Transverse colon (tissue), 4 donors: Measurements from ENCODE around the gene NFIC. TPM values are rescaled to one million over a fixed set of nuclear protein-coding genes. Genes with fewer than 3 reads are reported as not detected.

ENCODE experiments used
- DNase-seq: peaks from one replicate; pipeline ENCODE4 v3.0.0-alpha.2; 2019
- H3K27ac ChIP-seq, 4 donors: fragments of 200-600 bp; sonication (generic); 2 replicates each; pipeline ENCODE4 v1.5.1; 2016 to 2018; ENCODE audit warnings: inconsistent platforms in 4 of 4
- H3K27me3 ChIP-seq: fragments of 200-600 bp; sonication (generic); 2 replicates; pipeline ENCODE4 v1.5.1; 2017; ENCODE audit warnings: inconsistent platforms
- H3K36me3 ChIP-seq, 4 donors: fragments of 200-600 bp; sonication (generic); 2 replicates each; pipeline ENCODE4 v1.5.1; 2017 to 2019; ENCODE audit warnings: inconsistent platforms in 4 of 4
- H3K4me1 ChIP-seq, 4 donors: fragments of 200-600 bp; sonication (generic); 2 replicates each; pipeline ENCODE4 v1.5.1; 2017 to 2020; ENCODE audit warnings: inconsistent platforms in 4 of 4
- H3K4me3 ChIP-seq, 4 donors: fragments of 200-600 bp; sonication (generic); 1 replicate in 1 of 4; 2 replicates in 3 of 4; pipeline versions ENCODE4 v1.5.1 to v1.6.1; 2017 to 2019; ENCODE audit warnings: inconsistent platforms in 4 of 4
- H3K9me3 ChIP-seq, 2 donors: fragments of 200-600 bp; sonication (generic); 2 replicates each; pipeline ENCODE4 v1.5.1; 2017 to 2019; ENCODE audit warnings: inconsistent platforms in 2 of 2
- EP300 ChIP-seq: sonication (generic); formaldehyde crosslinking; IDR thresholded peaks from one replicate; pipeline ENCODE4 v1.6.1; 2017; ENCODE audit warnings: antibody characterized with exemption, low read depth
- POLR2A ChIP-seq: fragments of 450-650 bp; IDR thresholded peaks from one replicate; pipeline ENCODE4 v1.6.1; 2016; ENCODE audit warnings: antibody characterized with exemption, mild to moderate bottlenecking, moderate library complexity
- POLR2AphosphoS5 ChIP-seq, 3 donors: sonication (generic); formaldehyde crosslinking; IDR thresholded peaks; one replicate each; pipeline ENCODE4 v1.6.1; 2016; ENCODE audit warnings: antibody characterized with exemption in 3 of 3
- WGBS, 2 donors: methylation state at CpG; one replicate each; pipeline ENCODE4 v1.1.5; 2018; ENCODE audit warnings: low coverage in 1 of 2; 5-methylcytosine and 5-hydroxymethylcytosine counted together
- in situ Hi-C, 4 donors: fragments of 200-750 bp; cut with MboI; loops; one replicate each; pipeline versions ENCODE4 v1.15.0 to v1.15.1; 2017; ENCODE audit warnings: low sequenced_read_pairs in 3 of 4, low pct_ligation_motif_present in 1 of 4, low pct_unique_long_range_greater_than_20kb in 1 of 4
- intact Hi-C: fragments of 100-400 bp; cut with DNase I; formaldehyde crosslinking; loops from one replicate; pipeline ENCODE4 v1.15.1; 2023; ENCODE audit warnings: low total_unique reads
- total RNA-seq, 4 donors: library from RNA; depleted of rRNA; stranded (reverse); fragments of >200 nt; gene quantifications; one replicate each; pipeline ENCODE4 v1.1.0, GENCODE V29; 2016
- TF ChIP-seq, protein P1 (sequence below), 5 experiments: fragments of 200-600 bp in 3 of 5; fragments of 450-650 bp in 2 of 5; sonication (generic) in 3 of 5; IDR thresholded peaks; 1 replicate in 2 of 5; 2 replicates in 3 of 5; pipeline ENCODE4 v1.5.1; 2016 to 2017; ENCODE audit warnings: antibody characterized with exemption in 5 of 5, inconsistent platforms in 3 of 5, mild to moderate bottlenecking in 2 of 5, moderate library complexity in 1 of 5

NFIC gene
- total RNA-seq, 4 donors from 2014 or later: 39.9 to 145 (median 68.1) TPM

DNA sequence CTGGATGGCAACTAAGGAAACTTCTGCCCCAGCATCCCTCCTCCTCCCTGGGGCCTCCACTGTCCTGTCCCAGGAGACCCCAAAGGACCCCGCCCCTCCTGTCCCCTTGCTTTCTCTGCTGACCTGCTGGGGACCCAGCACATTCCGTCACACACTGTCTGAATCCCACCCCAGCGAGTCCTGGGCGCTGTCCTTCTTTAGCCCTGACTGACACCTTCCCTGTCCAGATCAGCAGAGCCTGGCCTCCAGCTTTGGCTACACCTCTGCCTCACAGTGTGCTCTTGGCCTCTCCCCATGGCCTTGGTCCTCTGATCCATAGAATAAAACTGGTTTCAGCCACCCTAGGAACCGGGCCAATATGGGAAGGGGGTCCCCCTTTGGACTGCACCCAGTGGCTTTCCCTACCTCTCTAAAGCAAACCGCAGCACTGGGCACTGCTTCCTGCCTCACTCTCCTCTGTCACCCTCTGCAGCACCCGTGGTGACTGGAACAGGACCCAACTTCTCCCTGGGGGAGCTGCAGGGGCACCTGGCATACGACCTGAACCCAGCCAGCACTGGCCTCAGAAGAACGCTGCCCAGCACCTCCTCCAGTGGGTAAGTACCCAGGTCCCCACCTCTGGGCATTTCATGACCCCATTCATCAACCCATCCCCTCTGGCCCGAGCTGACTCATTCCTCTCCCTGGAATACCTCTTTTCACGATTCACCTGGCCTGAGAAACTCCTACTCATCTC is 67.6 kb downstream of the NFIC start:
- no peak for DNase-seq
- Histone ChIP-seq H3K4me3 (no peak overlapping the region), H3K27ac (peak overlapping the region; percentile 84 to 90 (median 88)), H3K9me3 (no peaks in the 10 kb centered on the region), H3K4me1 (peaks cover 18 to 38% (median 23%) of the 10 kb centered on the region in 4 donors), H3K36me3 (no peaks in the 10 kb centered on the region), H3K27me3 (no peaks in the 10 kb centered on the region)
- in situ Hi-C loops: loop anchor here in 3 of 4 donors (10.0 kb wide), 1 partner anchor 109 kb away; no protein-coding TSS in a partner anchor
- 86 to 100% methylated on average over 3 to 11 of the region's 11 CpGs for WGBS, 2 donors
- TF ChIP-seq, protein P1, sequence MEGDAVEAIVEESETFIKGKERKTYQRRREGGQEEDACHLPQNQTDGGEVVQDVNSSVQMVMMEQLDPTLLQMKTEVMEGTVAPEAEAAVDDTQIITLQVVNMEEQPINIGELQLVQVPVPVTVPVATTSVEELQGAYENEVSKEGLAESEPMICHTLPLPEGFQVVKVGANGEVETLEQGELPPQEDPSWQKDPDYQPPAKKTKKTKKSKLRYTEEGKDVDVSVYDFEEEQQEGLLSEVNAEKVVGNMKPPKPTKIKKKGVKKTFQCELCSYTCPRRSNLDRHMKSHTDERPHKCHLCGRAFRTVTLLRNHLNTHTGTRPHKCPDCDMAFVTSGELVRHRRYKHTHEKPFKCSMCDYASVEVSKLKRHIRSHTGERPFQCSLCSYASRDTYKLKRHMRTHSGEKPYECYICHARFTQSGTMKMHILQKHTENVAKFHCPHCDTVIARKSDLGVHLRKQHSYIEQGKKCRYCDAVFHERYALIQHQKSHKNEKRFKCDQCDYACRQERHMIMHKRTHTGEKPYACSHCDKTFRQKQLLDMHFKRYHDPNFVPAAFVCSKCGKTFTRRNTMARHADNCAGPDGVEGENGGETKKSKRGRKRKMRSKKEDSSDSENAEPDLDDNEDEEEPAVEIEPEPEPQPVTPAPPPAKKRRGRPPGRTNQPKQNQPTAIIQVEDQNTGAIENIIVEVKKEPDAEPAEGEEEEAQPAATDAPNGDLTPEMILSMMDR (IDR thresholded peaks at IDR 0.05): no peak
- intact Hi-C loops: loop anchor here (5.0 kb wide), 1 partner anchor 97 kb away; no protein-coding TSS in a partner anchor

DNA sequence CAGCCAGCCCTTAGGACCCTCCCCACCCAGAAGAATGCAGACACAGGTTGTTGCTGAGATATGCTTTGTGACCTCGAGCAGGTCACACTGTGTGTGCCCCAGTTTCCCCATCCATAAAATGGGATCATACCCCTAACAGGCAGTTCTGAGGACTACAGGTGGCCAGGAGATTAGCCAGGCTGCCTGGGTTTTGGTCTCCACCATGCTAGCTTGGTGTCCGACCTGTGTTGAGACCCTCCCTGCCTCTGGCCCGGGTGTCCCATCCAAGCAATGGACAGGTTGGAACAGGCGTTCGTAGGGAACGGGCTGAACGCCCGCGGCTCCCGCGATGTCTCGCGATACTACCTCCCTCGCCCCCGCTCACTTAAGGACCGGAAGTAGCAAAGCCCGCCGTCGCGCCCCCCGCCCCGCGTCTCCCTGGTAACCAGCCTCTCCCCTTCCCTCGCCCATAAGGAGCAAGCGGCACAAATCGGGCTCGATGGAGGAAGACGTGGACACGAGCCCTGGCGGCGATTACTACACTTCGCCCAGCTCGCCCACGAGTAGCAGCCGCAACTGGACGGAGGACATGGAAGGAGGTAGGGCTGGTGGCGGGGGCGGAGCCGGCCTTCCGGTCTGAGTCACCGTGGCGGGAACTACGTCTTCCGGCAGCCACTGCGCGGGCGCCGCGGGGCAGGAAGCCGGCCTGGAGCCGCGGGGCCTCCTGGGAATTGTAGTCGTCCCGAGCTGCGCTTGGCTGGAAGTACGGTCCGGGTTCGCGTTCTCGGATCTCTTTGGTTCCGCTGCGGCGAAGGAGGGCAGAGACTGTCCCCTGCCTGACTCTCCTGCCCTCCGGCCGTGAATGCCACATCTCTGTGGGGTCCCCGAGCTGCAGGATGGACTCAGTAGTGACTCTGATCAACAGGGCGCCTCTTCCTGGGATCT is 68.5 kb downstream of the NFIC start:
- intact Hi-C loops: loop anchor here (5.0 kb wide), 1 partner anchor 98 kb away; no protein-coding TSS in a partner anchor
- no peaks in the 10 kb centered on the region for H3K36me3 ChIP-seq

DNA sequence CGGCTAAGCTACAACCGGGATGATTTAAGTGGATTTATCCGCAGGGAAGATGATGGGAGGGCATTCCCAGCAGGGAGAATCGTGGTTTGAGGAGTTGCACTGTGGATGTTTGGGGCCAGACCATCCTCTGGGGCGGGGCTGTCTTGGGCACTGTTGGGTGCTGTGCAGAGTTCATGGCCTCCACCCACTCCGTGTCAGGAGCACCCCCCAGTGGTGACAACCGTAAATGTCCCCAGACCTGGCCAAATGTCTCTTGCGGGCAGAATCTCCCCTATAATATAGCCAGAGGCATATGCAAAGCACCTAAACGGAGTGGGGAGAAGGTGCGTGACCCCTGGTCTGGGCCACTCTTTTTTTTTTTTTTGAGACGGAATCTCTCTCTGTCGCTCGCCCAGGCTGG is 73.7 kb downstream of the NFIC start:
- WGBS, 2 donors: 62% methylated on average over 13 of the region's 13 CpGs; no CpG with 5 or more reads in 1 of the 2 donors
- Histone ChIP-seq H3K9me3 (no peaks in the 10 kb centered on the region), H3K4me1 (peaks cover 6 to 17% (median 9%) of the 10 kb centered on the region in 4 donors), H3K36me3 (no peaks in the 10 kb centered on the region), H3K4me3 (no peak overlapping the region), H3K27ac (peak overlapping the region in 1 of 4 donors; percentile 25), H3K27me3 (no peaks in the 10 kb centered on the region)
- DNase-seq: peak; percentile 69
- TF ChIP-seq POLR2AphosphoS5 (IDR thresholded peaks at IDR 0.05) (no peak), POLR2A (no peak), EP300 (no peak)
- TF ChIP-seq, protein P1 (IDR thresholded peaks at IDR 0.05): peak; percentile 43 to 60 (median 52)
- in situ Hi-C loops (no loop called here), intact Hi-C loops (no loop called here)

More for the DNA sequence above, 68.5 kb downstream of the NFIC start:
- Histone ChIP-seq H3K27ac (peak overlapping the region; percentile 84 to 90 (median 88)), H3K27me3 (no peaks in the 10 kb centered on the region), H3K9me3 (no peaks in the 10 kb centered on the region), H3K4me3 (peak overlapping the region in 3 of 4 donors; percentile 33 to 57 (median 39)), H3K4me1 (peaks cover 13 to 31% (median 18%) of the 10 kb centered on the region in 4 donors)
- 5 to 90% methylated on average over 2 to 58 of the region's 67 CpGs for WGBS, 2 donors
- in situ Hi-C loops: loop anchor here in 3 of 4 donors (10.0 kb wide), 1 partner anchor 110 kb away; no protein-coding TSS in a partner anchor
- peak; percentile 96 for DNase-seq
- peak; percentile 44 for TF ChIP-seq POLR2A
- no peak for TF ChIP-seq EP300
- TF ChIP-seq POLR2AphosphoS5 (IDR thresholded peaks at IDR 0.05): peak; percentile 49 to 85 (median 78)
- TF ChIP-seq, protein P1 (IDR thresholded peaks at IDR 0.05): peak in 1 of 5 experiments; percentile 16
